SU-DHL-6 (cell line): Measurements from ENCODE around the gene ABCC3.

Source experiments
- EZH2phosphoT487 ChIP-seq: fragments of 200-600 bp; sonication (generic), shearing (Covaris generic); conservative IDR thresholded peaks from 2 replicates; pipeline ENCODE4 v1.6.1; 2018; ENCODE audit warnings: mild to moderate bottlenecking, antibody characterized with exemption, low read length, moderate library complexity, mixed read lengths
- TF ChIP-seq, protein P1 (sequence below): fragments of 200-600 bp; sonication (generic); IDR thresholded peaks from one replicate; pipeline ENCODE4 v1.5.1; 2017; ENCODE audit warnings: antibody characterized with exemption, mild to moderate bottlenecking, low read length, moderate library complexity; ENCODE audit not compliant: insufficient read depth, poor library complexity, severe bottlenecking

DNA sequence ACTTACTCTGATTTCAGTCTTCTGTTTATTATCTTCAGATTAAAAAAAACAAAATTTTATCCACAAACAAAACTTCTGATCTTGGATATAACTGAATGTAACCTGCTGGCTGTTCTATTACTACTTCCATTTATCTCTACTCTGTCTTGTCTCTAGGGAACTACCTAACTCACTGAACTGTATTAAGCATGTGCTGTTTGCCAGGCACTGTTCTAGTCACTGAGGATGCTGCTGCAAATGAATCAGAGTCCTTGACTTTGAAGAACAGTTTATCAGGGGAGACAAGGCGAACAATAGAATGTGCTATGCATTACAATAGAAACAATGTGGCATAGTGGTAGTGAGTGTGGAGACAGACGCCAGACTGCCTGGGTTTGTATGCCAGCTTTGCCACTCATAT lies 75.3 kb downstream of the ABCC3 start:
- TF ChIP-seq, protein P1, sequence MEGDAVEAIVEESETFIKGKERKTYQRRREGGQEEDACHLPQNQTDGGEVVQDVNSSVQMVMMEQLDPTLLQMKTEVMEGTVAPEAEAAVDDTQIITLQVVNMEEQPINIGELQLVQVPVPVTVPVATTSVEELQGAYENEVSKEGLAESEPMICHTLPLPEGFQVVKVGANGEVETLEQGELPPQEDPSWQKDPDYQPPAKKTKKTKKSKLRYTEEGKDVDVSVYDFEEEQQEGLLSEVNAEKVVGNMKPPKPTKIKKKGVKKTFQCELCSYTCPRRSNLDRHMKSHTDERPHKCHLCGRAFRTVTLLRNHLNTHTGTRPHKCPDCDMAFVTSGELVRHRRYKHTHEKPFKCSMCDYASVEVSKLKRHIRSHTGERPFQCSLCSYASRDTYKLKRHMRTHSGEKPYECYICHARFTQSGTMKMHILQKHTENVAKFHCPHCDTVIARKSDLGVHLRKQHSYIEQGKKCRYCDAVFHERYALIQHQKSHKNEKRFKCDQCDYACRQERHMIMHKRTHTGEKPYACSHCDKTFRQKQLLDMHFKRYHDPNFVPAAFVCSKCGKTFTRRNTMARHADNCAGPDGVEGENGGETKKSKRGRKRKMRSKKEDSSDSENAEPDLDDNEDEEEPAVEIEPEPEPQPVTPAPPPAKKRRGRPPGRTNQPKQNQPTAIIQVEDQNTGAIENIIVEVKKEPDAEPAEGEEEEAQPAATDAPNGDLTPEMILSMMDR, result no peak
- no peak for TF ChIP-seq EZH2phosphoT487
